ENCODE data around the gene MC3R.

MC3R gene

GRCh38 chr20:56273491-56273890 lies 25.0 kb downstream of the MC3R start:
- TF ChIP-seq, protein P1, sequence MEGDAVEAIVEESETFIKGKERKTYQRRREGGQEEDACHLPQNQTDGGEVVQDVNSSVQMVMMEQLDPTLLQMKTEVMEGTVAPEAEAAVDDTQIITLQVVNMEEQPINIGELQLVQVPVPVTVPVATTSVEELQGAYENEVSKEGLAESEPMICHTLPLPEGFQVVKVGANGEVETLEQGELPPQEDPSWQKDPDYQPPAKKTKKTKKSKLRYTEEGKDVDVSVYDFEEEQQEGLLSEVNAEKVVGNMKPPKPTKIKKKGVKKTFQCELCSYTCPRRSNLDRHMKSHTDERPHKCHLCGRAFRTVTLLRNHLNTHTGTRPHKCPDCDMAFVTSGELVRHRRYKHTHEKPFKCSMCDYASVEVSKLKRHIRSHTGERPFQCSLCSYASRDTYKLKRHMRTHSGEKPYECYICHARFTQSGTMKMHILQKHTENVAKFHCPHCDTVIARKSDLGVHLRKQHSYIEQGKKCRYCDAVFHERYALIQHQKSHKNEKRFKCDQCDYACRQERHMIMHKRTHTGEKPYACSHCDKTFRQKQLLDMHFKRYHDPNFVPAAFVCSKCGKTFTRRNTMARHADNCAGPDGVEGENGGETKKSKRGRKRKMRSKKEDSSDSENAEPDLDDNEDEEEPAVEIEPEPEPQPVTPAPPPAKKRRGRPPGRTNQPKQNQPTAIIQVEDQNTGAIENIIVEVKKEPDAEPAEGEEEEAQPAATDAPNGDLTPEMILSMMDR (IDR thresholded peaks at IDR 0.05; ENCODE audit: insufficient read depth, low read length, poor library complexity, severe bottlenecking), result no peak
- TF ChIP-seq EZH2phosphoT487 (conservative IDR thresholded peaks at IDR 0.05; ENCODE audit: low read length), result no peak
- Histone ChIP-seq H3K9me2 (replicated peaks; ENCODE audit: insufficient read depth, low read length) (no peaks in the 10 kb centered on the region), H3K79me2 (ENCODE audit: insufficient read depth, low read length) (no peaks in the 10 kb centered on the region), H3K9ac (ENCODE audit: low read length) (no peak overlapping the region), H3K4me2 (ENCODE audit: low read depth, low read length, poor library complexity, severe bottlenecking) (no peak overlapping the region), H3K27ac (ENCODE audit: low read depth, low read length) (no peak overlapping the region), H3F3A (ENCODE audit: insufficient read depth) (no peaks in the 10 kb centered on the region), H4K20me1 (ENCODE audit: low read depth, low read length) (no peaks in the 10 kb centered on the region), H3K27me3 (ENCODE audit: low read length) (no peaks in the 10 kb centered on the region), H3K4me3 (ENCODE audit: insufficient read depth, low read length, poor library complexity, severe bottlenecking) (no peak overlapping the region), H3K9me3 (ENCODE audit: insufficient read depth, low read length) (no peaks in the 10 kb centered on the region), H2AFZ (ENCODE audit: low read depth, low read length, severe bottlenecking) (no peak overlapping the region), H3K36me3 (ENCODE audit: low read length) (no peaks in the 10 kb centered on the region)

GRCh38 chr20:56274156-56274555 lies 25.6 kb downstream of the MC3R start:
- Histone ChIP-seq H3K27me3 (ENCODE audit: low read length) (no peaks in the 10 kb centered on the region), H3K9me3 (ENCODE audit: insufficient read depth, low read length) (no peaks in the 10 kb centered on the region)

GRCh38 chr20:56278196-56278595 lies 29.7 kb downstream of the MC3R start:
- Histone ChIP-seq H3K79me2 (ENCODE audit: insufficient read depth, low read length) (no peaks in the 10 kb centered on the region), H3K4me3 (ENCODE audit: insufficient read depth, low read length, poor library complexity, severe bottlenecking) (no peak overlapping the region), H3K27me3 (ENCODE audit: low read length) (no peaks in the 10 kb centered on the region), H3K9me2 (replicated peaks; ENCODE audit: insufficient read depth, low read length) (no peaks in the 10 kb centered on the region), H3K9me3 (ENCODE audit: insufficient read depth, low read length) (no peaks in the 10 kb centered on the region), H3K4me2 (ENCODE audit: low read depth, low read length, poor library complexity, severe bottlenecking) (no peak overlapping the region), H3F3A (ENCODE audit: insufficient read depth) (no peaks in the 10 kb centered on the region), H4K20me1 (ENCODE audit: low read depth, low read length) (no peaks in the 10 kb centered on the region), H3K9ac (ENCODE audit: low read length) (no peak overlapping the region), H3K27ac (ENCODE audit: low read depth, low read length) (no peak overlapping the region), H2AFZ (ENCODE audit: low read depth, low read length, severe bottlenecking) (no peak overlapping the region), H3K36me3 (ENCODE audit: low read length) (no peaks in the 10 kb centered on the region)
- TF ChIP-seq, protein P1 (IDR thresholded peaks at IDR 0.05; ENCODE audit: insufficient read depth, low read length, poor library complexity, severe bottlenecking), result no peak
- no peak for TF ChIP-seq EZH2phosphoT487 (conservative IDR thresholded peaks at IDR 0.05; ENCODE audit: low read length)

More at GRCh38 chr20:56274156-56274555, 25.6 kb downstream of the MC3R start:
- Histone ChIP-seq H3K4me3 (ENCODE audit: insufficient read depth, low read length, poor library complexity, severe bottlenecking) (no peak overlapping the region), H3K9ac (ENCODE audit: low read length) (no peak overlapping the region), H3K79me2 (ENCODE audit: insufficient read depth, low read length) (no peaks in the 10 kb centered on the region), H4K20me1 (ENCODE audit: low read depth, low read length) (no peaks in the 10 kb centered on the region), H3F3A (ENCODE audit: insufficient read depth) (no peaks in the 10 kb centered on the region), H3K27ac (ENCODE audit: low read depth, low read length) (no peak overlapping the region), H2AFZ (ENCODE audit: low read depth, low read length, severe bottlenecking) (no peak overlapping the region), H3K36me3 (ENCODE audit: low read length) (no peaks in the 10 kb centered on the region), H3K4me2 (ENCODE audit: low read depth, low read length, poor library complexity, severe bottlenecking) (no peak overlapping the region), H3K9me2 (replicated peaks; ENCODE audit: insufficient read depth, low read length) (no peaks in the 10 kb centered on the region)
- TF ChIP-seq, protein P1 (IDR thresholded peaks at IDR 0.05; ENCODE audit: insufficient read depth, low read length, poor library complexity, severe bottlenecking), result no peak
- TF ChIP-seq EZH2phosphoT487 (conservative IDR thresholded peaks at IDR 0.05; ENCODE audit: low read length), result no peak

Measured in SU-DHL-6 (cell line).